ENCODE data around the gene TULP4. TPM values are rescaled to one million over a fixed set of nuclear protein-coding genes. Genes with fewer than 3 reads are reported as not detected.

The TULP4 gene
- polyA plus RNA-seq, 2 of the 4 experiments (the other 2 are of a cell fraction) = 5.0 to 10.6 TPM

- Histone ChIP-seq H3K4me2 (peak overlapping the region; percentile 85), H3K27ac (peak overlapping the region; percentile 66 to 82), H3K4me1 (peaks cover 35% of the 10 kb centered on the region), H3K9me3 (no peaks in the 10 kb centered on the region), H3K4me3 (no peak overlapping the region)
- no peak for DNase-seq (ENCODE audit: low read depth in 1 of 2, low spot score in 1 of 2)
- POLR2A ChIA-PET = no interaction called here
- CTCF ChIA-PET = interaction anchor here (0.6 to 1.4 kb wide), 2 partner anchors 88 to 320 kb away, joined by 3 read pairs; no protein-coding TSS in a partner anchor
- WGBS (ENCODE audit: missing lambda C conversion rate) = 94% methylated on average over 6 of the region's 6 CpGs
- no peak for ATAC-seq
- TF ChIP-seq PBX3 (IDR thresholded peaks at IDR 0.05) (no peak), HOXA7 (CRISPR knock-in tag; IDR thresholded peaks at IDR 0.05) (no peak), RAD21 (conservative IDR thresholded peaks at IDR 0.05 in 1 of 2, IDR thresholded peaks at IDR 0.05 in 1 of 2) (no peak), SREBF2 (IDR thresholded peaks at IDR 0.05) (no peak)
- TF ChIP-seq, protein P1, sequence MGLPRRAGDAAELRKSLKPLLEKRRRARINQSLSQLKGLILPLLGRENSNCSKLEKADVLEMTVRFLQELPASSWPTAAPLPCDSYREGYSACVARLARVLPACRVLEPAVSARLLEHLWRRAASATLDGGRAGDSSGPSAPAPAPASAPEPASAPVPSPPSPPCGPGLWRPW (IDR thresholded peaks at IDR 0.05) = no peak
- FAIRE-seq = no peak
These were observed 27.2 kb upstream of the TULP4 start for GRCh38 chr6:158284876-158285655.

- TF ChIP-seq SMC3 (IDR thresholded peaks at IDR 0.05) (no peak), TP53 (CRISPR knock-in tag; IDR thresholded peaks at IDR 0.05) (no peak), JUN (IDR thresholded peaks at IDR 0.05) (no peak), ZSCAN20 (CRISPR knock-in tag; IDR thresholded peaks at IDR 0.05) (no peak), FOXS1 (CRISPR knock-in tag; IDR thresholded peaks at IDR 0.05) (no peak), NFE2L2 (conservative IDR thresholded peaks at IDR 0.05; ENCODE audit: low read length) (no peak), POLR2AphosphoS2 (conservative IDR thresholded peaks at IDR 0.05; ENCODE audit: low read length) (no peak)
- TF ChIP-seq, protein P2, sequence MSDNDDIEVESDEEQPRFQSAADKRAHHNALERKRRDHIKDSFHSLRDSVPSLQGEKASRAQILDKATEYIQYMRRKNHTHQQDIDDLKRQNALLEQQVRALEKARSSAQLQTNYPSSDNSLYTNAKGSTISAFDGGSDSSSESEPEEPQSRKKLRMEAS (IDR thresholded peaks at IDR 0.05) = no peak
- H3K27ac ChIP-seq = peak overlapping the region in 1 of 2 experiments; percentile 53; a peak in 3 of 6 replicates
- ChIA-PET CTCF (interaction anchor here (0.6 kb wide), 1 partner anchor 87 kb away, joined by 3 read pairs; no protein-coding TSS in a partner anchor), POLR2A (no interaction called here)
- ATAC-seq (no peak), FAIRE-seq (no peak), DNase-seq (ENCODE audit: low read depth in 1 of 2, low spot score in 1 of 2) (no peak)
- H3K4me2 ChIP-seq = no peak overlapping the region
- H3K9me3 ChIP-seq = no peaks in the 10 kb centered on the region
- 94% methylated on average over 5 of the region's 5 CpGs for WGBS (ENCODE audit: missing lambda C conversion rate)
- peaks cover 35% of the 10 kb centered on the region for H3K4me1 ChIP-seq
- no peak overlapping the region for H3K4me3 ChIP-seq
These were observed 26.6 kb upstream of the TULP4 start for GRCh38 chr6:158285656-158286021.

DNA sequence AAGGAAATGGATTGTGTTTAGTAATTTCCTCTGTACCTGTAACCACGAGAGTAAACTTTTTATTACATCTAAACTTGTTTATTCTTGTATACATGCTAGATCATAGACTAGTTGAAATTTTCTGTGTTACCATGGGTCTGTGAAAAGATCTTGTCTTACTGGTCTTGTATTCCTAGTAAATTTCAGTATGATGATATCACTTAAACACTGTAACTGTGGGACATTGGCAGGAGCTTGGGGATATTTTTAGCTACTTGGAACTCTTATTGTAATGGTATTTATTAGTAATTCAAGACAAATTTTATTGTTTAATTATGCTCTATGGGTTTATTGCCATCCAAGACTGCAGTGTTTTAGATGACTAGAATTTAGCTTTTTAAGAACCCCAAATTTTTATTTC, 25.9 kb upstream of the TULP4 start:
- H3K27ac ChIP-seq = no peak overlapping the region
- FAIRE-seq = no peak
- H3K4me2 ChIP-seq = no peak overlapping the region
- H3K4me3 ChIP-seq = no peak overlapping the region
- no peak for DNase-seq (ENCODE audit: low read depth in 1 of 2, low spot score in 1 of 2)
- WGBS (ENCODE audit: missing lambda C conversion rate) = 75% methylated on average over 1 of the region's 1 CpG
- no peaks in the 10 kb centered on the region for H3K9me3 ChIP-seq
- no peak for ATAC-seq
- H3K4me1 ChIP-seq = peaks cover 35% of the 10 kb centered on the region
- ChIA-PET CTCF (no interaction called here), POLR2A (no interaction called here)
- TF ChIP-seq JUN (IDR thresholded peaks at IDR 0.05) = no peak
- TF ChIP-seq HEYL (CRISPR knock-in tag; IDR thresholded peaks at IDR 0.05) = no peak
- TF ChIP-seq HOXB5 (CRISPR knock-in tag; IDR thresholded peaks at IDR 0.05) = no peak
- TF ChIP-seq, protein P1 (IDR thresholded peaks at IDR 0.05) = no peak
- no peak for TF ChIP-seq MAFK (IDR thresholded peaks at IDR 0.05; ENCODE audit: partially characterized antibody)
- TF ChIP-seq CBX8 (IDR thresholded peaks at IDR 0.05) = no peak
- no peak for TF ChIP-seq MYC (IDR thresholded peaks at IDR 0.05; ENCODE audit: borderline replicate concordance, low read length)
- no peak for TF ChIP-seq NFE2L2 (conservative IDR thresholded peaks at IDR 0.05; ENCODE audit: low read length)
- no peak for TF ChIP-seq CEBPB (IDR thresholded peaks at IDR 0.05)
- no peak for TF ChIP-seq NPAS2 (CRISPR knock-in tag; IDR thresholded peaks at IDR 0.05; ENCODE audit: borderline replicate concordance)
- no peak for TF ChIP-seq FOSB (CRISPR knock-in tag; IDR thresholded peaks at IDR 0.05)
- TF ChIP-seq RFX5 (IDR thresholded peaks at IDR 0.05) = no peak
- TF ChIP-seq RARB (CRISPR knock-in tag; IDR thresholded peaks at IDR 0.05) = no peak
